RKO (cell line): ENCODE measurements around the gene S100A1.
A peak's percentile ranks its signal among the peaks of the same experiment; 100 is the strongest.

Experiments used
- DNase-seq: peaks from one replicate; pipeline ENCODE4 v3.0.0-alpha.2; 2016; ENCODE audit warnings: low spot score

Gene S100A1

DNA sequence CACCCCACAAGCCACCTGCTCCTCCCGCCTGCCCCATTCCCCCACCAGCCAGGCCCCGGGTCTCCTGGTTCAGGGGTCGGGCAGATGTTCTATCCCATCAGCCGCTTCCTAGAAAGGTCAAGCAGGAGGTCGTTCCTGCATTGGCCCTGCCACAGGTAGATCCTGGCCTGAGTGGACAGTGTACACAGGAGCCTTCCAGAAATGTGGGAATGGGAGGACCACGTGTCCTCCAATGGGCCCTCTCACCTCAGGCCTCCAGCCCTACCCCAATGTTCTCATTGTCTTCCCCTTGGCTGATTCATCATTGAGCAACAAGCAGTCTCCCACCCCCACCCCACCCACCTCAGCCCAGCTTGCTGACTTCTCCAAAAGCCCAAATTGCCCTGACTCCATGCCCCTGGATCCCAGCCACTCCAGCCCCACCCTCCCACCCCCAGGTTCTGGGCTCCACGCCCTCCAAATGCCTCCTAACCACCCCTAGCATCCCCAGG lies 17.4 kb upstream of the S100A1 start:
- DNase-seq = peak; percentile 96

DNA sequence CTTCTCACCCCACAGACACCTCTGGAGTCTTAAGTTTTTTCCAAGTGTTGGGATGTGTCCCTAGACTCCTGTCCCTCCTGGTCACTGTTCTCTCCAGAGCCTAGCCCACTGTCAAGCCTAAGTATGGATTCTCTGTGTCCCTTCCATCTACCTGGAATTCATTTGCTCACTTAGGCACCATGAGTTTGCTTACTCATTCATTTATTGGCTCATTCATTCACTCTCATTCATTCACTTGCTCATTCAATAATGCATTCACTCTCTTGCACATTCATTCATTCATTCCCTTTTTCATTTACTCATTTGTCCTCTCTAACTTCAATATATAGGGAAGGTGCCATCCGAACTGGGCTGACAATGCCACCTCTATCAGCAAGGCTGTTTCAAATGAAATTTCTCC lies 16.9 kb upstream of the S100A1 start:
- DNase-seq = peak; percentile 88

GRCh38 chr1:153612111-153612754 lies 16.0 kb upstream of the S100A1 start:
- DNase-seq = no peak

DNA sequence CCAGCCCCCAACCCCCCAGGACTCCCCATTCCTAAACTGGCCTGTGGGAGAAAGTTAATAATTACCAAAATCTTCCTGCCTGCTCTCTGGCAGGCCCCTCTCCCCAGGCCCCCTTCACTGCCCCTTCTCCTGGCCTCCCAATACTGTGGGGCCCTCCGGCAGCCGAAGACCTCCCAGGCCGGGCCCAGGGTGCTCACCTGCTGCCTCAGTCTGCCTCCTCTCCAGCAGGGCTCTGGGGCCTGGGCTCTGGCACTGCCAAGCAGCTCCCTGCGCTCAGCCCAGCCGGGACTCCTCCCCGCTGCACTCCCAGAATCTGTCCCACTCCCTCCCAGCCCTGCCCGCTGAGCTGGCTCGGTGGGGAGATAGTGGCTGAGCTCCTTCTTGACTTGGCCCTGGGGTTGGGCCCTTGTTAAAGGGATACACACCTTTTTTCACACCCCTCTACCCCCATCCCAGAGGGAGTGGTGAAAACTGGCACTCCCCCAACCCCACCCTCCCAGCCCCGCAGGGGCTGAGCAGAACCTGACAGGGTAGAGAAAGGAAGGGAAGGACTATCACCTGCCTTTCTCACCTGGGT lies 15.4 kb upstream of the S100A1 start, which contains the start of gene S100A16:
Gene S100A16, minus strand, starts transcription at position 383 of the 577 bp plus-strand sequence. CDS start 4,986 bp downstream, outside the sequence.
- peak; percentile 89 for DNase-seq

DNA sequence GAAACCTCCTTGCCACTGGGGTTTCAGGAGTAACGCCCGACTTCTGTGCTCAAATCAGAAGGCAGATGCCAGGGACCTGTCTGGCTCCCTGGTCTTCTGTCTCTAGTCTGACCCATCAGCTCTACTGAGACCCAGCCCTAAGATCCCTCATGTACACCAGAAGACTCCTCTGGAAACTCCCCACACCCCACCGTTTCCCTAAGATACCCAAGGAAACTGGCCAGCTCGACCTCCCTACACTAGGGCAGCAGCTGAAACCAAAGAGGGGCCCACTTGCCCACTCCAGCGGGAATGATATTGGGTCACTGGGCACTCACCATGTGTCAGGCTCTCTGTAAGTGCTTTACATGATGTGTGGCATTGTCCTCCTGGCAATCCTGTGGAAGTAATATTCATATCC lies 14.8 kb upstream of the S100A1 start:
- DNase-seq = peak; percentile 55

GRCh38 chr1:153614189-153614900 lies 13.9 kb upstream of the S100A1 start:
- DNase-seq = no peak

DNA sequence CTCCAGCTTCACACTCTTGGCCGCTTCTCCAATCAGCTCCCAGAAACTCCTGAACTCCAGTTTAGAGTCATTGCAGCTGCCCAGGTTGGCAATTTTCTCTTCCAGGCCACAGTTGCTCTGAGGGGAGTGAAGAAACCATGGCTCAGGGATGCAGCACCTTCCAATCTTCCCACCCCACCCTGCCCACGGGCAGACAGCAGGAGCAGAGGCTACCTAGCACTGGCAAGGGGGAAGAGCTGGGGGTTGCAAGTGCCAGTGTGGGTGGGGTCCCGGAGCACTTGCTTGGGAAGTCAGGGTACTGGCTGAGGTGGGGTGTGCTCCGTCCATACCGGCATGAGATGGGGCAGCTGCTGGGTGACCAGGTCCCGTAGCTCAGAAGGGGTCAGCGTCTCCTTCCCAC lies 13.3 kb upstream of the S100A1 start:
- DNase-seq = no peak

- no peak for DNase-seq
Measured at GRCh38 chr1:153615406-153615805, 12.8 kb upstream of the S100A1 start.

- no peak for DNase-seq
Measured at GRCh38 chr1:153616144-153616916, 11.9 kb upstream of the S100A1 start, which contains the start of gene S100A14. Gene S100A14, minus strand, starts transcription at chr1:153616325. Its CDS starts 467 bp downstream, at chr1:153615858.

GRCh38 chr1:153616917-153617311 lies 11.3 kb upstream of the S100A1 start:
- DNase-seq = no peak

DNA sequence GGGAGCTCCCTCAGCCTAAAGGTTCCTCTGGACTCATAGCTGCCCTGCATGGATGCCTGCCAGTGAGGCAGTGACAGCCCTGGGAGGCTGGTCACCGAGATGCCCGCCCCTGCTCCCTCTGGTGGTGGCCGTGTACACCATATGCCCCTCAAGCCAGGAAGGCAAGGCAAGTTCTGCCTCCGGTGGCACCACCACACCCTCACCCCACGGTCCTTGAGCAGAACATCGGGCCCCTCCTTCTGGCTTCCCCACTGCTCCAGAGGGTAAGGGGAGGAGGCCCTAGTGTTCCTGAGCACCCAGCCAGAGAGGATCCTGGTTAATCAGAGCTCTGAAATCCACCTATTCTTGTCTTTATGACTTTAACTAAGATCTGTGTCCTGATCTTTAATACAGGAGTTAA lies 10.6 kb upstream of the S100A1 start:
- peak; percentile 85 for DNase-seq

DNA sequence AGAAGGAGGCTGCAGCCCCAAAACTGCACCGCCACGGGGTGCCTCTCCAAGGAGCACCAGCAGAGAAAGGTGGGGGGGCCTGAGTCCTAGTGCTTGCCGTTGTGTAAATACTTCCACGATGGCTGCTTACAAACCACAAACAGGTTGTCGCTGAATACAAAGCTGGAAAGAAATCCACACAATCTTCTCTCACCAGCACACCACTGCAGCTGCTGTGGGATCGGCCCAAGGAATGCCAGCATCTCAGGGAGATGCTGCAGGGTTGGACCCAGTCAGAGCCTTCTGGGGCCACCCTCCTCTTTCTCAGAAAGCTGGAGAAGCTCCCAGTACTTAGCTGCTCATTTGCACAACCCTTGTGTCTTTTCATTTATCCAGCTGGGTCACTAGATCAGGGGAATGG lies 9.1 kb upstream of the S100A1 start:
- no peak for DNase-seq

GRCh38 chr1:153623101-153623500 lies 5.1 kb upstream of the S100A1 start:
- no peak for DNase-seq

GRCh38 chr1:153624965-153625611 lies 3.1 kb upstream of the S100A1 start:
- DNase-seq = no peak

DNA sequence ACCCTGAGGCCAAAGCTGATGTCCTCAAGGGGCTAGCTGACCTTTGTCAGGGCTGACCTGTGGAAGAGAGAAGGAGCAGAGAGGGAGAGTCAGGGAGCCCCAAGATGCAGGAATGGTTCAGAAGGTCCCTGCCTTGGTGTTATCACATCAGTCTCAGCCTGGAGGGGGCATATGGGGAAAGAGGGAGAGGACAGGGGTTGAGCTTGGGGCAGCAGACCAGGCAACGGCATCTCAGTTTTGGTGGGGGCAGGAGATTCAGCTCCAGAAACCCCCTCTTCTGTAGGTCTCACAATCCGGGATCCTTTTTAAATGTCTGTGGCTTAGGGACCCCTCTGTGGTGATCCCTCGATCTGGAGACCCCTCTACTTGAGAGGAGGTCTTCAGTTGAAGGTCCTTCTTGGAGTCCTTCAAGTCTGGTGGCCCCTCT lies 1.7 kb upstream of the S100A1 start:
- no peak for DNase-seq

DNA sequence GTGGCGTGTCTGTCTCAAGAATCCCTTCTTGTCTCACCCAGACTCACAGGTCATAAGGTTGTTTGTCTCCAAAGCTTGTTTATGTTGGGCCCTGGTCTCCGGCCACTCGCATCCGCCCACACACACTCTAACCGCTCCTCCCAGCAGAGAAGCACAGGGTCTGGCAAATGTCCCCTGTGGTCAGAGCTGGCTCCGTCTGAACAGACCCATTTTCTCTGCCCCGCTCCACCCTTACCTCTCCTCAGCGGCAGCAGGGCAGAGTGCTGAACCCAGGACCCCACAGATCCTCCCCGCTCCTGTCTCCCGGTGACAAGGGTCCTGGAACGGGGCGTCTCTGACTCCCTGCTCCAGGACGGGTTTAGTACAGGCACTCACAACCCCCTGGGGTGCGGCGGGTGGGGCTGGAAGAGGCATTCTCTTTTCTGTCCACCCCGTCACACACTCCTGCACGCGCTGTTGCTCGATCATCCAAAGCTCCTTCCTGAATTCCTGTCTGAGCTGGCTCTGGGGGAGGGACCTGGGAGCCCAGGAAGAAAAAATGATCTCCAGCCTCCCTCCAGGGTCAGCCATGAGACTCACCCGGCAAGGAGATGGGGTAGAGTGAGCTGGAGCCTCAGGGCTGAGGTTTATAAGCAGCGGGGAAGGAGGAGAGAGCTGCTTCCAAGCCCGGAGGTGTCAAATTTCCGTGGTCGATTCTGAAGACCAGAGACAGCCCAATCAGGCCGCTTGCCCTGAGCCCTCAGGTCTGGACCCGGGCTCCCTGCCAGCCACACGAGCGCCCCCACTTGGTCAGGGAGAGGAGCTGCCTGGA lies 1.1 kb upstream of the S100A1 start, which contains the start of gene S100A13:
Gene S100A13, minus strand, starts transcription at position 602 of the 811 bp plus-strand sequence. CDS start 1,033 bp downstream, outside the sequence.
- DNase-seq = peak; percentile 94

- DNase-seq = no peak
Measured at GRCh38 chr1:153628638-153629342, 556 bp downstream of the S100A1 start.

GRCh38 chr1:153629343-153629665 lies 1.1 kb downstream of the S100A1 start:
- no peak for DNase-seq

- DNase-seq = no peak
Measured at GRCh38 chr1:153629971-153630370, 1.7 kb downstream of the S100A1 start.

DNA sequence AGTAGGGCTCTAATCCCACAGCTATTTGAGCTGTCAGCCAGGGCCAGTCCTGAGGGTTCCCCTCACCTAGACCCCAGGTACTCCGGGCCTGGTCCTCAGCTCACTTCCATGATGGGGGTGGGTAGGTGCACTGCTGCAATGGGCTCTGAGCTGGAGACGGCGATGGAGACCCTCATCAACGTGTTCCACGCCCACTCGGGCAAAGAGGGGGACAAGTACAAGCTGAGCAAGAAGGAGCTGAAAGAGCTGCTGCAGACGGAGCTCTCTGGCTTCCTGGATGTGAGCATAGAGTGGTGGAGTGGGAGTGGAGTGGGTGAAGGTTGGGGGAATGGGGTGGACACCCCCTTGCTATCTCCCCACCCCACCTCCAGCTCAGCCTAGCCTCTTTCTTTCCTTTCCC lies 2.1 kb downstream of the S100A1 start:
- no peak for DNase-seq
